NCI-H510A (cell line): ENCODE results near the gene TAF1C.

ENCODE experiments used
- DNase-seq: peaks from one replicate; lab custom pipeline; 2025; lab: John Stamatoyannopoulos, UW

The TAF1C gene

GRCh38 chr16:84182680-84183571 is 3.9 kb downstream of the TAF1C start:
- DNase-seq = no peak

- DNase-seq = no peak
These were observed 4.8 kb downstream of the TAF1C start for GRCh38 chr16:84182104-84182503.

GRCh38 chr16:84181144-84181915 is 5.5 kb downstream of the TAF1C start:
- DNase-seq = no peak

- DNase-seq = no peak
These were observed 6.2 kb downstream of the TAF1C start for GRCh38 chr16:84180519-84181140.

GRCh38 chr16:84179612-84180320 is 7.1 kb downstream of the TAF1C start:
- no peak for DNase-seq

- no peak for DNase-seq
These were observed 7.8 kb downstream of the TAF1C start for GRCh38 chr16:84178892-84179611.

- DNase-seq = no peak
These were observed 8.6 kb downstream of the TAF1C start for GRCh38 chr16:84178146-84178765.

GRCh38 chr16:84177741-84178073 is 9.2 kb downstream of the TAF1C start:
- DNase-seq = no peak

- no peak for DNase-seq
These were observed 10.4 kb downstream of the TAF1C start for GRCh38 chr16:84176192-84177053.

- no peak for DNase-seq
These were observed 11.3 kb downstream of the TAF1C start for GRCh38 chr16:84175350-84176081.

GRCh38 chr16:84174396-84174795 is 12.5 kb downstream of the TAF1C start:
- DNase-seq = no peak

GRCh38 chr16:84169765-84170310 is 17.0 kb downstream of the TAF1C start:
- DNase-seq = no peak

GRCh38 chr16:84166796-84167695 is 19.8 kb downstream of the TAF1C start:
- DNase-seq = no peak

- no peak for DNase-seq
These were observed 21.1 kb downstream of the TAF1C start for GRCh38 chr16:84165746-84166145.

- no peak for DNase-seq
These were observed 25.1 kb downstream of the TAF1C start for GRCh38 chr16:84161801-84162200.

GRCh38 chr16:84161037-84161436 is 25.8 kb downstream of the TAF1C start:
- DNase-seq = no peak

GRCh38 chr16:84159800-84160199 is 27.1 kb downstream of the TAF1C start:
- DNase-seq = no peak

GRCh38 chr16:84159007-84159406 is 27.9 kb downstream of the TAF1C start:
- DNase-seq = no peak
